GM19043 (cell line): ENCODE measurements around the gene ST3GAL2.
"Not testable (repeated sequence)": the region's sequence is repeated elsewhere in the genome, so short reads cannot be mapped to it uniquely, and the experiment has no call there.

ENCODE experiments used
- ATAC-seq: cut with Tn5 transposase; IDR thresholded peaks from one replicate; pipeline ENCODE4 v1.9.1; 2021; ENCODE audit warnings: low read depth; ENCODE audit not compliant: unreplicated experiment

ST3GAL2 gene

GRCh38 chr16:70359552-70359951 is 79.3 kb downstream of the ST3GAL2 start:
- ATAC-seq, result no peak

- no peak for ATAC-seq
Measured at GRCh38 chr16:70349783-70350182, 89.1 kb downstream of the ST3GAL2 start.

GRCh38 chr16:70348991-70349390 is 89.9 kb downstream of the ST3GAL2 start:
- no peak for ATAC-seq

GRCh38 chr16:70345840-70346239 is 93.1 kb downstream of the ST3GAL2 start:
- no peak for ATAC-seq

- no peak for ATAC-seq
Measured at GRCh38 chr16:70342016-70342415, 96.9 kb downstream of the ST3GAL2 start.

GRCh38 chr16:70341600-70341999 is 97.3 kb downstream of the ST3GAL2 start:
- ATAC-seq, result no peak

- ATAC-seq, result no peak
Measured at GRCh38 chr16:70337814-70338213, 101.1 kb downstream of the ST3GAL2 start.

- not testable (repeated sequence) for ATAC-seq
Measured at GRCh38 chr16:70332728-70333127, 106.2 kb downstream of the ST3GAL2 start.

GRCh38 chr16:70331588-70332358 is 107.1 kb downstream of the ST3GAL2 start:
- no peak for ATAC-seq

- ATAC-seq, result no peak
Measured at GRCh38 chr16:70331091-70331490, 107.8 kb downstream of the ST3GAL2 start.
